ENCODE measurements around the gene GATA6.

DNA sequence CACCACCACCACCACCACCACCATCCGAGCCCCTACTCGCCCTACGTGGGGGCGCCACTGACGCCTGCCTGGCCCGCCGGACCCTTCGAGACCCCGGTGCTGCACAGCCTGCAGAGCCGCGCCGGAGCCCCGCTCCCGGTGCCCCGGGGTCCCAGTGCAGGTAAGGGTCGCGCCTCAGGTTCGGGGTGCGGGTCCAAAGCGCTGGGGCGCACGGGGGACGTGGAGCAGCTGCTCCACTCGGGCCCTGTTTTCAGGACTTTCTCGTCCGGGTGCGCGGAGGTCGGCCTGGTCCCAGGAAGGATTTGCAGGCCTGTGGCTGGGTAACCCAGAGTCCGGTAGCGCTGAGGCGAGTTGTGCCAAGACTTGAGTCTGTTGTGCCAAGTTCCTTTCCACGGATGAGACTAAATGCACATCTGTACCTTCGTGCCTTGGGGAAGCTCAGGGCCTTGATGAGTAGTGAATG, 2.8 kb downstream of the GATA6 start:
- TF ChIP-seq EZH2phosphoT487 (IDR thresholded peaks at IDR 0.05; ENCODE audit: insufficient read depth, low read depth) (no peak), EZH2 (IDR thresholded peaks at IDR 0.05; ENCODE audit: insufficient read depth, poor library complexity, severe bottlenecking) (no peak)

Data from GM23248 (cell line).